ENCODE measurements around the gene GLIPR2.
"Not testable (repeated sequence)": the region's sequence is repeated elsewhere in the genome, so short reads cannot be mapped to it uniquely, and the experiment has no call there.

DNA sequence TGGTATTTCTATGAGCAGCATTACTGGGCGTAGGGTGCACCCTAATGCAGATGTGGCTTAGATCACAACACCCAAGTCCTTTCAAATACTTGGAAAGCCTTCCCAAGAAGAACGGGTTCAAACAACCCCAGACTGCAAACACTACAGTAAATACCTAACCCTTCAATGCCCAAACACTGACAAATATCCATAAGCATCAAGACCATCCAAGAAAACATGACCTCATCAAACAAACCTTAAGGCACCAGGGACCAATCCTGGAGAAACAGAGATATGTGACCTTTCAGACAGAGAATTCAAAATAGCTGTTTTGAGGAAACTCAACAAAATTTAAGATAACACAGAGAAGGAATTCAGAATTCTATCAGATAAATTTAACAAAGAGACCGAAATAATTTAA is 38.7 kb downstream of the GLIPR2 start:
- TF ChIP-seq, protein P1, sequence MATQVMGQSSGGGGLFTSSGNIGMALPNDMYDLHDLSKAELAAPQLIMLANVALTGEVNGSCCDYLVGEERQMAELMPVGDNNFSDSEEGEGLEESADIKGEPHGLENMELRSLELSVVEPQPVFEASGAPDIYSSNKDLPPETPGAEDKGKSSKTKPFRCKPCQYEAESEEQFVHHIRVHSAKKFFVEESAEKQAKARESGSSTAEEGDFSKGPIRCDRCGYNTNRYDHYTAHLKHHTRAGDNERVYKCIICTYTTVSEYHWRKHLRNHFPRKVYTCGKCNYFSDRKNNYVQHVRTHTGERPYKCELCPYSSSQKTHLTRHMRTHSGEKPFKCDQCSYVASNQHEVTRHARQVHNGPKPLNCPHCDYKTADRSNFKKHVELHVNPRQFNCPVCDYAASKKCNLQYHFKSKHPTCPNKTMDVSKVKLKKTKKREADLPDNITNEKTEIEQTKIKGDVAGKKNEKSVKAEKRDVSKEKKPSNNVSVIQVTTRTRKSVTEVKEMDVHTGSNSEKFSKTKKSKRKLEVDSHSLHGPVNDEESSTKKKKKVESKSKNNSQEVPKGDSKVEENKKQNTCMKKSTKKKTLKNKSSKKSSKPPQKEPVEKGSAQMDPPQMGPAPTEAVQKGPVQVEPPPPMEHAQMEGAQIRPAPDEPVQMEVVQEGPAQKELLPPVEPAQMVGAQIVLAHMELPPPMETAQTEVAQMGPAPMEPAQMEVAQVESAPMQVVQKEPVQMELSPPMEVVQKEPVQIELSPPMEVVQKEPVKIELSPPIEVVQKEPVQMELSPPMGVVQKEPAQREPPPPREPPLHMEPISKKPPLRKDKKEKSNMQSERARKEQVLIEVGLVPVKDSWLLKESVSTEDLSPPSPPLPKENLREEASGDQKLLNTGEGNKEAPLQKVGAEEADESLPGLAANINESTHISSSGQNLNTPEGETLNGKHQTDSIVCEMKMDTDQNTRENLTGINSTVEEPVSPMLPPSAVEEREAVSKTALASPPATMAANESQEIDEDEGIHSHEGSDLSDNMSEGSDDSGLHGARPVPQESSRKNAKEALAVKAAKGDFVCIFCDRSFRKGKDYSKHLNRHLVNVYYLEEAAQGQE (tag by site-specific recombination; IDR thresholded peaks at IDR 0.05) = not testable (repeated sequence)
- TF ChIP-seq ZBTB1 (tag by site-specific recombination; IDR thresholded peaks at IDR 0.05); ZNF670 (tag by site-specific recombination; IDR thresholded peaks at IDR 0.05; ENCODE audit: low read depth); ZXDB (tag by site-specific recombination; IDR thresholded peaks at IDR 0.05); TRIM28 (IDR thresholded peaks at IDR 0.05; ENCODE audit: borderline replicate concordance, low read length); ZNF174 (tag by site-specific recombination; IDR thresholded peaks at IDR 0.05): not testable (repeated sequence)
- TF ChIP-seq, protein P2, sequence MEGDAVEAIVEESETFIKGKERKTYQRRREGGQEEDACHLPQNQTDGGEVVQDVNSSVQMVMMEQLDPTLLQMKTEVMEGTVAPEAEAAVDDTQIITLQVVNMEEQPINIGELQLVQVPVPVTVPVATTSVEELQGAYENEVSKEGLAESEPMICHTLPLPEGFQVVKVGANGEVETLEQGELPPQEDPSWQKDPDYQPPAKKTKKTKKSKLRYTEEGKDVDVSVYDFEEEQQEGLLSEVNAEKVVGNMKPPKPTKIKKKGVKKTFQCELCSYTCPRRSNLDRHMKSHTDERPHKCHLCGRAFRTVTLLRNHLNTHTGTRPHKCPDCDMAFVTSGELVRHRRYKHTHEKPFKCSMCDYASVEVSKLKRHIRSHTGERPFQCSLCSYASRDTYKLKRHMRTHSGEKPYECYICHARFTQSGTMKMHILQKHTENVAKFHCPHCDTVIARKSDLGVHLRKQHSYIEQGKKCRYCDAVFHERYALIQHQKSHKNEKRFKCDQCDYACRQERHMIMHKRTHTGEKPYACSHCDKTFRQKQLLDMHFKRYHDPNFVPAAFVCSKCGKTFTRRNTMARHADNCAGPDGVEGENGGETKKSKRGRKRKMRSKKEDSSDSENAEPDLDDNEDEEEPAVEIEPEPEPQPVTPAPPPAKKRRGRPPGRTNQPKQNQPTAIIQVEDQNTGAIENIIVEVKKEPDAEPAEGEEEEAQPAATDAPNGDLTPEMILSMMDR (tag by site-specific recombination; IDR thresholded peaks at IDR 0.05) = not testable (repeated sequence)

Measured in HEK293 (cell line).